ENCODE measurements around the gene MYMX.

- no peak for TF ChIP-seq USF2 (IDR thresholded peaks at IDR 0.05)
- no peak for TF ChIP-seq CTCF (IDR thresholded peaks at IDR 0.05)
- no peak for TF ChIP-seq ATOH8 (CRISPR knock-in tag; IDR thresholded peaks at IDR 0.05; ENCODE audit: low read depth)
- TF ChIP-seq MYC (IDR thresholded peaks at IDR 0.05; ENCODE audit: borderline replicate concordance, low read length), result no peak
These were observed 43.9 kb downstream of the MYMX start for GRCh38 chr6:44260451-44261297.

Data from A549 (cell line).